ENCODE results near the gene CFAP52.
"Not testable (repeated sequence)": the region's sequence is repeated elsewhere in the genome, so short reads cannot be mapped to it uniquely, and the experiment has no call there.

The CFAP52 gene

GRCh38 chr17:9553596-9553995 lies 22.8 kb upstream of the CFAP52 start:
- Histone ChIP-seq H3K27ac (no peak overlapping the region), H3K4me3 (no peak overlapping the region)
- no peak for DNase-seq (ENCODE audit: low spot score)
- TF ChIP-seq CTCF (IDR thresholded peaks at IDR 0.05) = no peak

- not testable (repeated sequence) for DNase-seq (ENCODE audit: low spot score); H3K27ac ChIP-seq; H3K4me3 ChIP-seq
Observed at GRCh38 chr17:9554715-9555114, 21.7 kb upstream of the CFAP52 start.

GRCh38 chr17:9557161-9557755 lies 19.2 kb upstream of the CFAP52 start:
- DNase-seq (ENCODE audit: low spot score) = no peak
- TF ChIP-seq CTCF (IDR thresholded peaks at IDR 0.05) = no peak
- no peak overlapping the region for H3K4me3 ChIP-seq
- no peak overlapping the region for H3K27ac ChIP-seq

GRCh38 chr17:9557857-9558256 lies 18.6 kb upstream of the CFAP52 start:
- no peak overlapping the region for H3K4me3 ChIP-seq
- DNase-seq (ENCODE audit: low spot score) = no peak
- TF ChIP-seq CTCF (IDR thresholded peaks at IDR 0.05) = no peak
- no peak overlapping the region for H3K27ac ChIP-seq

- Histone ChIP-seq H3K27ac (no peak overlapping the region), H3K4me3 (no peak overlapping the region)
- no peak for DNase-seq (ENCODE audit: low spot score)
- TF ChIP-seq CTCF (IDR thresholded peaks at IDR 0.05) = no peak
Observed at GRCh38 chr17:9564104-9564503, 12.3 kb upstream of the CFAP52 start.

GRCh38 chr17:9566067-9566466 lies 10.4 kb upstream of the CFAP52 start:
- no peak overlapping the region for H3K27ac ChIP-seq
- no peak for TF ChIP-seq CTCF (IDR thresholded peaks at IDR 0.05)
- H3K4me3 ChIP-seq = no peak overlapping the region
- no peak for DNase-seq (ENCODE audit: low spot score)

GRCh38 chr17:9566739-9567138 lies 9.7 kb upstream of the CFAP52 start:
- not testable (repeated sequence) for H3K27ac ChIP-seq; DNase-seq (ENCODE audit: low spot score); H3K4me3 ChIP-seq

- no peak for DNase-seq (ENCODE audit: low spot score)
- no peak for TF ChIP-seq CTCF (IDR thresholded peaks at IDR 0.05)
- no peak overlapping the region for H3K4me3 ChIP-seq
Observed at GRCh38 chr17:9568004-9568403, 8.4 kb upstream of the CFAP52 start.

More at GRCh38 chr17:9568004-9568403, 8.4 kb upstream of the CFAP52 start:
- H3K27ac ChIP-seq = no peak overlapping the region

All from coronary artery (tissue), 2 donors.